GM10266 (cell line): Measurements from ENCODE around the gene ARHGEF11.
A peak's percentile ranks its signal among the peaks of the same experiment; 100 is the strongest.

ENCODE experiments used
- DNase-seq: peaks from one replicate; pipeline ENCODE4 v3.0.0; 2012; ENCODE audit errors: extremely low spot score
- TF ChIP-seq, protein P1 (sequence below): IDR thresholded peaks from 2 replicates; pipeline ENCODE4 v1.5.1; 2012; ENCODE audit warnings: mild to moderate bottlenecking, low read depth; ENCODE audit not compliant: control insufficient read depth, insufficient read depth; ENCODE audit errors: missing control alignments

Gene ARHGEF11

DNA sequence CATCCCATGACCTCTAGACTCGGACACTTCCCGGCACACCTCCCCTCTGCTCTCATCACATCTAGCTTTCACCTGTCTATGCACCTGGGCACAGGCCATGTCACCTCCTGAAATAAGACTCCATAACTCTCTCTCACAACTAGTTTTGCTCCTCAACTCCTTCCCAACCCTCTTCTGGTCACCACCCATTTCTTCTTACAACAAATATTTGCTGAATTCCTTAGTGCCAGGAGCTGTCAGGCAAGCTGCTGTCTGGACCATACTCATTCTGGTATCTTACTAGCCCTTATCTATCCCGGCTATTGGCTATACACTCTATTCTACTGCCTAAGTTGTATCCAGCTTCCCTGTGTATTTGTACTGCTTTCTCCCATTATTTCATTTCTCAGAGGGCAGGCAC, 76.0 kb downstream of the ARHGEF11 start:
- no peak for DNase-seq
- TF ChIP-seq, protein P1, sequence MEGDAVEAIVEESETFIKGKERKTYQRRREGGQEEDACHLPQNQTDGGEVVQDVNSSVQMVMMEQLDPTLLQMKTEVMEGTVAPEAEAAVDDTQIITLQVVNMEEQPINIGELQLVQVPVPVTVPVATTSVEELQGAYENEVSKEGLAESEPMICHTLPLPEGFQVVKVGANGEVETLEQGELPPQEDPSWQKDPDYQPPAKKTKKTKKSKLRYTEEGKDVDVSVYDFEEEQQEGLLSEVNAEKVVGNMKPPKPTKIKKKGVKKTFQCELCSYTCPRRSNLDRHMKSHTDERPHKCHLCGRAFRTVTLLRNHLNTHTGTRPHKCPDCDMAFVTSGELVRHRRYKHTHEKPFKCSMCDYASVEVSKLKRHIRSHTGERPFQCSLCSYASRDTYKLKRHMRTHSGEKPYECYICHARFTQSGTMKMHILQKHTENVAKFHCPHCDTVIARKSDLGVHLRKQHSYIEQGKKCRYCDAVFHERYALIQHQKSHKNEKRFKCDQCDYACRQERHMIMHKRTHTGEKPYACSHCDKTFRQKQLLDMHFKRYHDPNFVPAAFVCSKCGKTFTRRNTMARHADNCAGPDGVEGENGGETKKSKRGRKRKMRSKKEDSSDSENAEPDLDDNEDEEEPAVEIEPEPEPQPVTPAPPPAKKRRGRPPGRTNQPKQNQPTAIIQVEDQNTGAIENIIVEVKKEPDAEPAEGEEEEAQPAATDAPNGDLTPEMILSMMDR, result no peak

DNA sequence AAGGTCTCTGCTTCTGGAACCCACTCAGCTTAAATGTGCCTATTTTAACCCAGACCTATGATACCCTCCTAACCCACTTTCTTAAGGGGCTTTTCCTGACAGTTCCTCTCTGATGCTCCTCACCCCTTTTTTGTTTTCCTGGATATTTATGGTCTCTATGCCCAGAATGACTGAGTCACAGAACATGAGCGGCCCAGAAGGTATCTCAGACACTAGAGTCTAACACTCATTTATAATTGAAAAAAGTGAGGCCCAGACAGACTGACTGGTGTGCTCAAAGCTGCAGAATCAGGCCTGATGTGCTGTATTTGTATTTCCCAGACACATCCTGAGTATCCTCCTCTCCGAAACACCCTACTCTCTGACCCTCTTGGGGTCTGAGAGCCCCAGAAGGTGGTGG, 81.1 kb downstream of the ARHGEF11 start:
- no peak for DNase-seq
- TF ChIP-seq, protein P1, result no peak

DNA sequence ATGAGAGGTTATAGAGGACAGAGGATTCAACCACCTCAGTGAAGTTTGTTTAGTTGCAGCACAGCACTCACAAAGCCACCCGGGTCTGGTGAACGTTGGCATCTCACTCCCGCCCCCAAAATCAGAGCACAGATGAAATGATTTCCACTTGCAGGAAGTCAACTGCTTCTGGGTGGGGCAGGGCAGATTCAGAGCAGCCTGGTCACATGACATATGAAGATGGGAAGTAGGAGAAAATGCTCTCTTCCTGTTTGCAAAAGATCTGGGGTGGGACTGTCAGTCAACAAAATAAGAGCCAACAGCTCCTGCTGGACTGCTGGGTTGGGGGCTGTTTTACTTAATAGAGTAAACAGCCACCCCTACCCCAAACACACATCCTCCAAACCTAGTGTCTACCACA, 81.9 kb downstream of the ARHGEF11 start:
- DNase-seq, result no peak
- TF ChIP-seq, protein P1, result no peak

DNA sequence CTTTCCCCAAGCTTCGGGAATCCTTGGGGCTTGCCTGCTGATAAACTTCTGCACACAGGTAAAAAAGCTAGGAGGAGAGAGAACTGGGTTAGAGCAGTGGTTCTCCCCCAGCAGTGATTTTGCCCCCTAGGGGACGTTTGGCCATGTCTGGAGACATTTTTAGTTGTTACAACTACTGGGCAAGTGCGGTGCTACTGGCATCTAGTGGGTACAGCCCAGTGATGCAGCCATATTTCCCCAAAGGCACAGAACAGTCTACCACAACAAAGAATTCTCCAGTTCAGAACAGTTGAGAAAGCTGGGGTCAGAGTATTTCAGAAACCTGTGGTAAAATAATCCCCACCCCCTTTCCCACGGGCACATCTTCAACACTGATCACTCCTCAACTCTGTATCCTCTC, 83.8 kb downstream of the ARHGEF11 start:
- DNase-seq, result no peak
- TF ChIP-seq, protein P1, result peak; percentile 31

DNA sequence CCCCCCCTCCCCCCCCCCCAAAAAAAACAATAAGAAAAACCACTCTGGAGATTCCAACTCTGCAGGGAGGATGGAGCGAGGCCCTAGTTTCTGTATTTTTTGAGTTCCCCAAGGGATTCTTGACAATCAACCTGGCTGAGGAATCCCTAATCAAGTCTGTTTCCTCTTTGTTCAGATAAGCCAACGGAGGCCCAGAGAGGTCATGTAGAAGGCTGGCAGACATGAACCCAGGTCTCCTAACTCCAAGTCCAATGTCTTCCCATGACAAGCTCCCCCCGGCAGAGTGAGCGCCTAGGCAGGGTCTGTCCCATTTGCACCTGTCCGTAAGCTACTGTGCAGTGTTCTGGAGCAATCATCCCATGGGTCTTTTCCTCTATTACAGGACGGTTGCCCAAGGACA, 85.6 kb downstream of the ARHGEF11 start:
- TF ChIP-seq, protein P1, result no peak
- no peak for DNase-seq

DNA sequence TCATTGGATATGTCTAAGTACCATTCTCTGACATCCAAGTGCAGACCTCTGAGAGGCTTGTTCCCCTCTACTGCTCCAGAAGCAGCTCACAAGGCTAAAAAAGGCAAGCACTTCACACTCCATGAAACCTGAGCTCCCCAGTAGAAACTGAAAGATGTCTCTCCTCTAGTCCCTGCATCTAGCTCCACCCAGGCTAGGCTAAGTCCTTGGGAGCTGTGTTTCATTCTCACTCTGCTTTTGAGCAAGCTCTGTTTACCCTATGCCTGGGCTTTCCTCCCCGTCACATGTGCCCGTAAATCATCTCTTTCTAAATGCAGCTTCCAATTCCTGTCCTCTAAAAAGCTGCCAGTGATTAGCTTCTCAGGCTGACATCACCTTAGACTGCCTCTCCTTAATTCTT, 86.1 kb downstream of the ARHGEF11 start:
- DNase-seq, result no peak
- TF ChIP-seq, protein P1, result no peak

DNA sequence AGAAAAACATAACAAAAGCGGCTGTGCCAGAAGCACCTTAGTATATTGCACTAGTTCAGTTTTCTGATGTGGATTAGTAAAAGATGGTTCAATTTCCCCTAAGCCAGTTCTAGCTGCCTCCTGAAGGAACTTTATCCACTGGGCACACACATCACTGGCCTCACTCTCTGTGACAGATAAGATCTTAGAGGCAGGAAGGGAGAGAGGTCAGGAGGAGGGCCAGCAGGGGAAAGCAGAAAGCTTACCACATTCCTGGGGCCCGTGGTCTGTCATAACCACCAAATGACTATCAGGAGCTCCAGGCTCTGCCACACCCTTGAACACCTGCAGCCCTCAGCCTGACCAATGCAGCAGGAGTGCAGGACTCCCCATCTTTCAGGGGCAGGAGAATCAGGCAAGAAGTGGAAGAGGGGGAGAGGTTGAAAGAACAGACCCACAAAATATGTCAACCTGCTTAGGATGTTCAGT, 87.3 kb downstream of the ARHGEF11 start:
- DNase-seq, result no peak
- TF ChIP-seq, protein P1, result no peak
